Body of pancreas (tissue), 4 donors: ENCODE data around the gene DLGAP1.
"Not testable (repeated sequence)": the region's sequence is repeated elsewhere in the genome, so short reads cannot be mapped to it uniquely, and the experiment has no call there.

Experiments
- CTCF ChIP-seq, 7 experiments: fragments of 450-650 bp in 4 of 7; fragments of 200-600 bp in 3 of 7; sonication (generic) in 3 of 7; IDR thresholded peaks; one replicate each; pipeline ENCODE4 v1.5.1; 2016 to 2019; ENCODE audit warnings: antibody characterized with exemption in 7 of 7
- POLR2A ChIP-seq, 3 donors: fragments of 450-650 bp; IDR thresholded peaks; one replicate each; pipeline ENCODE4 v1.6.1; 2016; ENCODE audit warnings: antibody characterized with exemption in 3 of 3, mild to moderate bottlenecking in 2 of 3

GRCh38 chr18:3699707-3700567 lies 755.2 kb downstream of the DLGAP1 start:
- not testable (repeated sequence) for TF ChIP-seq CTCF, POLR2A (IDR thresholded peaks at IDR 0.05)
